ENCODE results near the gene LAMTOR5.
"Not testable (repeated sequence)": the region's sequence is repeated elsewhere in the genome, so short reads cannot be mapped to it uniquely, and the experiment has no call there.

LAMTOR5 gene

DNA sequence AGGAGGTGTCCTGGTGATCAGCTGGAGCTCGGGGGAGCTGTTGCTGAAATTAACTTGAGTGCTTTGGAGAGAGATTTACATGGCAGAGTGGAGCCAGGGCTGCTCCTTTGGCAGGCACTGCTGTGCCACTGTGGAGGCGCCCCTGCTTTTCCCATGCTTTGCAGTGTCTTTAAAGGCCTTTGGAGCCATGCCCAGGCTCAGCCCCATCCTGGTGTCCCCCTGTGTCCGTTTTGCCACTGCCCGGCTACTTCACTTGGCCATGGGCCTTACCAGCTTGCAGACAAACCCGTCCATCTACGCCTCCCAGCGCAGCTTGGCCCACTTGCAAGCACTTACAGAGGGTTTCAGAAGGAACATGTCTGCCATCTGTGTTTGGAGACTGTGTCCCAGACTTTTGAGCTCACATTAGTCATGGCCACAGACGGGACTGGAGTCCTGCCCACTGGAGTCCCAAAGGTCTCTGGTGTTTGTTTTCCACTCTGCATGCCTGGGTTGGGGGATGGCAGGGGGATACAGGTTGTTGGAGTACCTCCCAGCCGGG is 18.2 kb upstream of the LAMTOR5 start:
- no peak for DNase-seq

DNA sequence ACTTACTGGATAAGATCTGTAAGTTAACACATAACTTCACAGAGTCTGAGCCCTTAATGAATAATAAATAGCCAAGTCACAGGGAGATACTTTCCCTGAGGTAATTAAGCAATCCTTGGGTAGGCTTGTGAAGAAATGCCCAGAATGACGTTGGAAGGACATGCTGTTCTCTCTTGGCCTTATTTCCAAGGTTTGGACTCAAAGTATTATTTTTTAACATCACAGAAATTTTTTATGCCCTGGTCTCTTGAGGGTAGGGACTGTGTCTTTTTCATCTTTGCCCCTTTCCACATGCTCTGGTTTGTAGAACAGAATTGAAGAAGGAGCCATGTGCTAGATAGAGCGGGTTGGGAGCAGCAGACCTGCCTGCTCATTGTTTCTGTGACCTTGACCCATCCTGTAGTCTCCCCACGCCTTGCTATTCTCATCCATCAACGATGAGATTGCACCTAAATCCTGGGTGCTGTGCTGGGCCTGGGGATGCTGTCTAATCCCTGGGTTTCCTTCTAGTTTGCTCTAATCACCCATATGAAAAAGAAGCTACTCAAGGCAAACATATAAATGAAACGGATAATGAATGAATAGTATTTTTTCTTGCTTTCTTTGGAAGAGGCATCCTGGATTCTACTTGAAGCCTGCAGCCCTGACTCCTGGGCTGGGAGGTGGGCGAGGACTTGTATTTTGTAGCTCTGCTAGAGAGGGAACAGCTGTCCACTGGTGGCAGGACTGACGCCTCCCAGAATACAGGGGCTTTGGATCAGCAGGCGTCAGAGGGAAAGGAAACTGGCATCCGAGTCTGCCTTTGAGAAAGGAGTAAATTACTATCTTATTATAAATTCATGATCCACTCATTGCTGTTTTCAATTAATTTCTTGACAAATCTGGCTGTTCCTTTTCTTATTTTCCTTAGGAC is 17.5 kb upstream of the LAMTOR5 start:
- no peak for DNase-seq

DNA sequence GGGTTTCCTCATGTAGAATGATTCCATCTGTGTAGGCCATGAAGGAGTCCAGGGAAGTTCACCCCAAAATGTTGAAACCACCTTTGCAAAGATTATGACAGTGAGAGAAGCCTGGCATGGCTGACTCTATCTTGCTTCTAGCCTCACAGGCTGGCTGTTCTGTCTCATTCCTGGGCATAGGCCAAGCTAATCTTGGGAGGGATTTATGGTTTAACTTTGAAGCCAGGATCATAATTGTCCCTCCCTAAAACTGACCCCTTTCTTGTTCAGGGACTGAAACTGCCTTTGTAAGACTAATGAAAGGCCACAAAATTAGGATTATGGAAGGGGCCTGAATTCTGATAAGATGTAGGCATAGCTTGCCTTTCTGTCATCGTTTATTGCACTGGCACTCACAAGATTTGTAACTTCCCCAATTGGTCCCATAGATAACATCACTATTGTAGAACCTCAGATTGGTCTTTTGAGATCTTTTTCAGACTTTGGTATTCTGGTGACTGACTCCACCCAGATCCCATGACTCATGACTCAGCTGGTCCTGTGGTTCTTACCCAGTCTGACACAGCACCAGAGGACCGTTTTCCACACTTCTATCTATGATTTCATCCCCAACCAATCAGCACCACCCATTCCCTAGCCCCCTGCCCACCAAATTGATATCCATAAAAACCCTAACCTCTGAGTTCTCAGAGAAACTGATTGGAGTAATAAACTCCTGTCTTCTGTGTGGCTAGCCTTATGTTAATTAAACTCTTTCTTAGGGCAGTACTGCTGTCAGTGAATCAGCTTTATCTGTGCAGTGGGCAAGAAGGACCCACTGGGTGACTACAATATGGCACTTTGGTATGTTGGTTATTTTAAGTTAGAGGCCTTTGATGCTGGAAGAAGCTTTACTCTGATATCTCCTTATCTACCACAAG is 13.6 kb upstream of the LAMTOR5 start:
- no peak for DNase-seq

DNA sequence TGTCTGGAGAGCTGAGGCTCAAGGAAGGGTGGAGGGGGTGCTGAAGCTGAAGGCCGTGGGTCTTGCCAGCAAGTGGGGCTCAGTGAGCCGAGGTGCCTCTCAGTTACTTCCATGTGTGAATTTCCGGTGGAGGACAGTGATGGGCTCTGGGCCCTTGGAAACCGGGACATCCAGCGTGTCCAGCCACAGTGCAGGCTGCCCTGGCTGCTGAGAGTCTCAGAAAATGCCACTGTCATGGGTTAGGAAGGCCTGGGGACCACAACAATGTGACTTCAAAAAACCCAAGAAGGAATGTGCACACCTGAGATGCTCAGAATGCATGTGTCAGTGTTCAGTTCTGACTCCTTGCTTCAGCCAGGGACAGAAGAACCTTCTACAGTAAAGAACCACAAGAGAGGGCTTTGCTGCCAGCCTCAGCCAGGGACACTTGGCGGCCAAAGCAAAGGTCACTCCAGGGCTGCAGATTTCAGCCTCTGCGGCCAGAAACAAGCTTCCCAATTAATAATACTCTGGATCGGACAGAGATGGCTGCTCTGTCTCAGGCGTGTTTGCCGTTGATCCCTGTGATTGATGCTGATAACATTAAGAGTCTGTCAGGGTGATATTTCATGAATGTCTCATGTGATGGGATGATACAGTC is 12.6 kb upstream of the LAMTOR5 start:
- DNase-seq, result no peak

DNA sequence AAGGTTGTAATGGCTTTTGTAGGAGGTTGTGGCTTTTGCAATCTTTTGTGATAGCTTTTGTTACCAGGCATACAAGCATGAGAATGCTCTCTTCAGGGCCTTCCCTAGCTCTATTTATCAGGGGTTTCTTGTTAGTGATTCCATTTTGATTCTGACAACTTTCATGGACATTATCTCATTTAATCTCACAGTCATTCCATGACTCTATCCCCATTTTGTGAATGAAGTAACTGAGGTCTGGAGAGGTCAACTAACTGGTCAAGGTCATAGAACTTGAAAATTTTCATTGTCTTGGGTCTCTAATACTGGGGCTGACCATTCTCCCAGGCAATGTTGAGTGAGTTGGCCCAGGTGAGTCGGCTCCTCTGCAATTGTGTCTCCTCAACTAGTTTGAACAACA is 11.2 kb upstream of the LAMTOR5 start:
- no peak for DNase-seq

DNA sequence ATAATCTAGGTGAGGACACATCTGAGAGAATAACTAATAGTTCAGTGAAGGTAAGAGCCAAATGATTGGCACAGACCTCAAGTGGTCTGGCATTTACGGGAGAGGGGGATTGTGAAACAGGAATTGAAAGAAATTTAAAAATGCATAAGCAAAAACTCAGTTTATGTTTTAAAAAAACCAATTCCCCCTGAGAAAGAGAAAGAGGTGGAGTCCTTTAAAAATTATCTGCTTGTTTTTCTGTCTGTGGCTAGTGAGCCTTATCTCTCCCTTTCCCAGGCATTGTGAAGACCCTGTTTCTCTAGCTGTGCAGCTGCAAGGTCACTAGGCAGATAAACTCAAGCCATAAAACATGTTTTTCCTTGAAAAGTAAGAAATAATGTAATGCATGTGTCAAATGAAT is 5.6 kb upstream of the LAMTOR5 start:
- not testable (repeated sequence) for DNase-seq

DNA sequence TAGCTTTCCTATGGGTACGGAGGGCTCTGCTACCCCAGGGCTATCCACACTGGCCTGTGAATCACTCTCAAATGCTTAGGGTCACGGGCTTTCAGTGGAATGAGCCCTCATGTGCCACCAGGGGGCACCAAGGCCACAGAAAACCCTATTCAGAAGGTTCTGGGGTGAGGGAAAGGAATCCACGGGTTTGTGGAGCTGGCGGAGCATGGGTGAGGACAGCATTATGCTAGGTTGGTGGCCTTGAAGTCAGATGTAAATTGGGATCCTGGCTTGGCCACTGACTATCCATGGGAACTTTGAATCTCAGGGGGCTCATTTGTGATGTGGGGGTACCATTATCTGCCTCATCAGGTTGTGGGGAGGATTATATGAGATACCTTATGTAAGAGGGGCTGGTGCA is 5.1 kb upstream of the LAMTOR5 start:
- DNase-seq, result peak; percentile 17

DNA sequence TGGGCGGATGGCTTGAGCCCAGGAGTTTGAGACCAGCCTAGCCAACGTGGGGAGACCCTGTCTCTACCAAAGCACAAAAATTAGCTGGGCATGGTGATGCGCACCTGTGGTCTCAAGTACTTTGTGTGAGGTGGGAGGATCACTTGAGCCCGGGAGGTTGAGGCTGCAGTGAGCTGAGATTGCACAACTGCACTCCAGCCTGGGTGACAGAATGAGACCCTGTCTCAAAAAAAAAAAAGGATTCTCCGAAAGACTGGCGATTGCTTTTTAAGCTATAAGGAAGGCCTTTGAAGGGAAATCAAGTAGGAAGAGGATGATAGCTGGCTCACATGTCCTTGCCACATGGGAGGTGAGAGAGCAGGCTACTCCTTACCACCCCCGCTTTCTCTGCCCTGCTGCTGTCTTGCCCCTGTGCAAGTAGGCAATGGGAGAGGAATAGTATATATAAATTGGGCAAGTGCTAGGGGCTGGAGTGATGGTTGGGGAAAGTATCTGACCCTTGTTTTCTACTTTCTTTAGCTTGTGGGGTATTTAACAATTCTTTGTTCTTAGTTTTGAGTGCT is 3.8 kb upstream of the LAMTOR5 start:
- no peak for DNase-seq

DNA sequence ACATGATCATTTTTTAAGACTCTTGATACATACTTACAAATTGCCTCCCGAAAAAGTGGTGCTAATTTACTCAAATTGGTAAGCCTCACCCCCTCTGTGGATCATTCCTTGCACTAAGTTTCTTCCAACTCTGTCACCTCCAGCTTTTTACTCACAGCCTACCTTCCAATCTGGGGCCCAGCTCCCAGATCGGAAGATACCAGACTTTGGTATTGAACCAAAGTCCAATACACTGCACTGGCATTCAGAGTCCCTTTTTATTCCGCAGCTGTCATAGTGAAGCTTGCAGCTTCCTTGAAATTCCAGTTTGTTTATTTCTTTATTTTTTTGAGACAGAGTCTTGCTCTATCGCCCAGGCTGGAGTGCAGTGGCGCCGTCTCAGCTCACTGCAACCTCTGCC is 1.8 kb upstream of the LAMTOR5 start:
- no peak for DNase-seq

DNA sequence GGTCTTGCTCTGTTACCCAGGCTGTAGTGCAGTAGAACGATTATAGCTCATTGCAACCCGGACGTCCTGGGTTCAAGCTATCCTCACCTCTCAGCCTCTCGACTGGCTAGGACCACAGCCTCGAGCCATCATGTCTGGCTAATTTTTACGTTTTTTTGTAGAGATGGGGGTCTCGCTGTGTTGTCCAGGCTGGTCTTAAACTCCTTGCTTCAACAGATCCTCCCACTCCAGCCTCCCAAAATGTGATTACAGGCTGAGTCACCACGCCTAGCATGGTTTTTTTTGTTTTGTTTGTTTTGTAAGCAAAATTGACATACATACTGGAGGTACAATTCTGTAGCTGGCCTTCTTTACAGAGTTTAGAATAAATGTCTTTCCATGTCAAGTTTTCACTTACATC is 994 bp upstream of the LAMTOR5 start:
- no peak for DNase-seq

DNA sequence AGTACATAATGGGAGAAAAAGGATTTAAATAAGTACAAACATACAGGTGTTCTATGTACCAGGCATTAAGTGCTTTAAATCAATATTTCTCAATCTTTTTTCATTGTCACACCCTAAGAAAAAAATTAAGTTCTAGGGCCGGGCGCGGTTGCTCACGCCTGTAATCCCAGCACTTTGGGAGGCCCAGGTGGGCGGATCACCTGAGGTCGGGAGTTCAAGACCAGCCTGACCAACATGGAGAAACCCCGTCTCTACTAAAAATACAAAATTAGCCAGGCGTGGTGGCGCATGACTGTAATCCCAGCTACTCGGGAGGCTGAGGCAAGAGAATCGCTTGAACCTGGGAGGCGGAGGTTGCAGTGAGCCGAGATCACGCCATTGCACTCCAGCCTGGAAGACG is 1.1 kb downstream of the LAMTOR5 start:
- not testable (repeated sequence) for DNase-seq

DNA sequence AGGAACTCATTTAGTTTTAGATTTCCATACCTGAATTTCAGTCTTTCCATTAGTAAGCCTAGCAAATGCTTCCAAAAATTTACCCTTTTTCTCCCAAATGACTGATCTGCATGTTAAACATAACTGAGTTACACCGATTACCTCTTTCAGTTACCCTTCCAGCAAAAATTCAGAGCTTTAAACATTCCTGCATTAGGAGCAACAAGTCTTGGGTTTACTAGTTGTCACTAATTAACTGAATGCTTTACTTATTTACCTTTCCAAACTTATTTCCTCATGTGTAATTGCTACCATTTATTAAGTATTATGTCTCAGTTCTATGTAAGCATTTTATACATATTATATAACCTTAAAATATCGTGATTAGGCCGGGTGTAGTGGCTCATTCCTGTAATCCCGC is 3.1 kb downstream of the LAMTOR5 start:
- DNase-seq, result no peak

DNA sequence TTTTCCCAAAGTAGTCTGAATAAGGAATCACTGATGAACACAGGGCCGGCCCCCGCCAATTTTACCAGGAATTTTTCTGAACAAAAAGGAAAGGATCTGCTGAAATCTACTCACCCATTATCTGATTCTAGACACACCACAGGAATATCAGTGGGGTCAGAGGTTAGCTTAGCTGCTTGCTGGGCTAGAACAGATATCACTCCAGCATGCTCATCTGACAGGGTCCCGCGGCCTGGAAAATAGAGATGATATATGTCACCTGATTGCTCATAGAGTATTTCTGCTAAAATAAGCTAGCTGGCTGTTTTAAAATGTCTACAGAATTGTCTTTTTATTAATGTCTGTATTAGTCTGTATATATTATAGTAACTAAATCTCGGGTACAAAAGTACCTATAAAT is 3.7 kb downstream of the LAMTOR5 start:
- no peak for DNase-seq

DNA sequence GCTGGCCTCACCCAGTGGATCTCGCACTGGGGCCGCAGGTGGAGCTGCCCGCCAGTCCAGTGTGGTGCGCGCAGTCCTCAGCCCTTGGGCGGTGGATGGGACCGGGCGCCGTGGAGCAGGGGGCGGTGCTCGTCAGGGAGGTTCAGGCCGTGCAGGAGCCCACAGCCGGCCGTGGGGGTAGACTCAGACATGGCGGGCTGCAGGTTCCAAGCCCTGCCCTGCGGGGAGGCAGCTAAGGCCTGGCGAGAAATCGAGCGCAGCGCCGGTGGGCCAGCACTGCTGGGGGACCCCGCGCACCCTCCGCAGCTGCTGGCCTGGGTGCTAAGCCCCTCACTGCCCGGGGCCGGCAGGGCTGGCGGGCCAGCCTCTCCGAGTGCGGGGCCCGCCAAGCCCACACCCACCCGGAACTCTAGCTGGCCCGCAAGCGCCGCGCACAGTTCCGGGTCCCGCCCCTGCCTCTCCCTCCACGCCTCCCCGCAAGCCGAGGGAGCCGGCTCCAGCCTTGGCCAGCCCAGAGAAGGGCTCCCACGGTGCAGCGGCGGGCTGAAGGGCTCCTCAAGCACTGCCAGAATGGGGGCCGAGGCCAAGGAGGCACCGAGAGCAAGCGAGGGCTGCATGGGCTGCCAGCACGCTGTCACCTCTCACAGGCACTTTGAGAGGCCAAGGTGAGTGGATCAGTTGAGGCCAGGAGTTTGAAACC is 11.1 kb downstream of the LAMTOR5 start:
- not testable (repeated sequence) for DNase-seq

DNA sequence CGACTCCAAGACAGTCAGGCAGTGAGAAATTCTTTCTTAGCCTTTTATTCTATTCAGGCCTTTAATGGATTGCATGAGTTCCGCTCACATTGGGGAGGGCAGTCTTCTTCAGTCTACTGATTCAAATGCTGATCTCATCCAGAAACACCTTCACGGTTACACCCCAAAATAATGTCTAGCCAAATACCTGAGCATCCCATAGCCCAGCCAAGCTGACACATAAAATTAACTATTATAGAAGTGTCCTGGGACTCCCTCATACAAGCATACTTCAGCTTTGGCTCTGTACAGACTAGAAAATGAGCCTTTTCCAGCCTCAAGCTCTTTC is 13.0 kb downstream of the LAMTOR5 start:
- DNase-seq, result no peak

DNA sequence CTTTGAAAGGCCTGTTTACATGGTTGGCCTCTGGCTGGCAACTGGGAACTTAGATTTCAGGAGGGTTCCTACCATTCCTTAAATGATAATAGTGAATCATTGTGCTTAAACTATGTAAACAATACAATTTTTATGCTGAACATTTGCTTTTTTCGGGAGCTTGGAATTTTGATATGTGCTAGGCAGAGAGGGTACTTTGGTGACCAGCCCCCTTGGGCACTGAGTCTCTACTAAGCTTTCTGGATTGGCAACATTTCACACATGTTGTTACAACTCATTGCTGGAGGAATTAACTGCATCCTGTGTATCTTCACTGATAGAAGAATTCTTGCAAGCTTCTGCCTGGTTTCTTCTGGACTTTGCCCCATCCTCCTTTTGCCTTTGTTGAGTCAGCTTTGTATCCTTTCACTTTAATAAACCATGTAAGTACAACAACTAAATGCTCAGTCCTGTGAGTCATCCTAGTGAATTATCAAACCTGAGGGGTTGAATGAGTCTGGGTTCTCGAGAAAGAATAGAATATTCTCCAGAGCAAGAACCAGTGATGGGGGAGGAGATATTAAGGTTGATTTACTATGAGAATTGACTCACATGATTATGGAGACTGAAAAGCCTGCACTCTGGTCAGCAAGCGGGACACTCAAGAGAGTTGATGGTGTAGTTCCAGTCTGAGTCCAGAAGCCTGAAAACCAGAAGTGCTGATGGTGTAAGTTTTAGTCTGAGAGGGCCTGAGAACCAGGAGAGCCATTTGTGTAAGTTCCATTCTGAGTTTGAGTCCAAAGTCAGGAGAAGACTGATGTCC is 13.6 kb downstream of the LAMTOR5 start:
- DNase-seq, result no peak

DNA sequence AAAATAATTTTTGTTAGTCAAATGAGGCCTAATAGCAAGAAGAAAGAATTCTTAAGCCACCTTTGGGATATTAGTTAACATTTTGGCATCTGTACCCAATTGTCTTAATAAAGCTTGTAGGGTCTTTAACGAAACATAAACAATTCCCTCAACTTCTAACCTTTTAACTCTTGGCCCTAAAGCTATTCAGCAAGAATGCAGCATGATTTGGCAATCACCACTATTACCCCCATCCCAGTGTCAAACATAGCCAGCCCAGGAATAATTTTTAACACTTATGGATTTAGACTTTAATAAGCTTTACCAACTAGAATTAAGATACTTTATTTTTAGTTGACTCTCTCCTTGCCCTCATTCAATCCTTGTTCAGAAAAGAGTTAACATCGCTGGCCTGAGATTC is 14.2 kb downstream of the LAMTOR5 start:
- no peak for DNase-seq

DNA sequence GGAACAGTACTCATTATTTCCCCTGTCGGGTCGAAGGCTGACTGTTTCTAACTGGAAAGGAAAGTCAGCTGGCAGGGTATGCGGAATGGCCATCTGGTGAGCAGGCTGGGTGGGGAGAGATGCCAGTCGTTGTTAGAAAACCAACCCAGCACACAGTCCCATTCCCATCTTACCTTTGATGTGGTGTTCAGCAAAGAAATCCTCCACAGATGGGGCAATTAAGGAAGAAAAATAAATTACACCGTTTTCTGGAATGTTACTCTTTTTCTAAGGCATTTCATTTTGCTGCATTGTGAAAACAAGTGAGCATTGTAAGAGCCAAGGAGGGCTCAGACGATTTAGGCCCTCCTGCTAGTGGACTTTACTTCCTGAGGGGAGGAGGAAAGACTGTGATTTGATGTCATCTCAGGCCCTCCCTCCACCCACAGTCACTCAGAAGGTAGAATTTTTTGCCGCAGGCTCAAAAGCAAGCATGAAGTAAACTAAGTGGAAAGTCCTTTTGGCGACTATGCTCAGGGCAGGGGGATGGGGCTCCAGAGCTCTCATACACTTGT is 16.7 kb downstream of the LAMTOR5 start, which contains the start of gene SLC16A4:
Gene SLC16A4, minus strand, starts transcription at position 335 of the 554 bp plus-strand sequence. CDS start 1,703 bp downstream, outside the sequence.
- no peak for DNase-seq

DNA sequence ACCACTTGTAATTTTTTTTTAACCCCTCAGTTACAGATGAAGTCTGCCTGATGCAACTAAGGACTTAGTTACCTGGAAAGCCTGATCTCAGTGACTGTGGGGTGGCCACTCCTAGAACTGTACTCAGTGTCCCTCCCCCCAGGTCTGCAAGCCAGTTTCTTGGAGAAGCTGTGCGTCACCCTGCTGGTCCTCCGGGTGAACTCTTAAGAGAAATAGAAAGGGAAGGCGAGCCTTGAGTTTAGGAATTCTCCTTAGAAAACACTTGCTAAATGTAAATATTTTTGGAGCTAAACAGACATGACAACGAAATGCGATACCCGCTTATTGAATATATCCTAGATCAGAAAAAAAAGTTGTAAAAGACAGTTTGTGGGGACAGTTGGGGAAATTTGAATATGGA is 17.4 kb downstream of the LAMTOR5 start:
- no peak for DNase-seq

DNA sequence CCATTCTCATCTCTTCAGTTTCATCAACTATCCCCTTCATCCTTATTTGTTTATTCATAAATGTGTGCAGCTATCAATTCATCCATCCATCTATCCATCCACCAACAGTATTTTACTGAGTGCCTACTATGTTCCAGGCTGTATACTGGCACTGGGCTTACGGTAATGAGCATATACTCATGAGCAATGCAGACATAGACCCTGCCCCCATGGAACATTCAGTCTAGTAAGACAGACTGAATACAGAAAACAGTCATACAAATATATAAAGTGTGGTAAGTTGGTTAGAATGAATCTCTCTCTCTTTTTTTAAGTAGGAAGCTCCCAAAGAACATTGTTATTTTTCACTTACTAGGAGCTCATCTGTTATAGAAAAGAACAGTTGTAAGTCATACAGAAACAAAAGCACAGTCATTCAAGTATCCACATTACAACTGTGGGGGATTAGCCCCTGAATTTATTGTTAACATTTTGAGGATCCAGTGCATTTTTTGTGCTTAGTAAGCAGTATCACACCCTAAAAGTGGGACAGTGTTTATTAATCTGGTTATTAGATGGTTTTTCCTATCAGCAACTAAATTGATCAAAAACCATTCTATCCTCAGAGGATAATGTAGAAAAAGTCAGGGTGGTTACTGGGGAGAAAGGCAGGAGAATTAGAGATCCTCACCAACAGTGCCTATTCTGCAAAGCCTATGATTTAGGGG is 20.3 kb downstream of the LAMTOR5 start:
- no peak for DNase-seq

Measured in DMS79 treated with DMSO at 0.1 percent for 48 hours (cell line).